Sigmoid colon (tissue), 7 donors: ENCODE results near the gene FBXW11. TPM values are rescaled to one million over a fixed set of nuclear protein-coding genes. Genes with fewer than 3 reads are reported as not detected.
A peak's percentile ranks its signal among the peaks of the same experiment; 100 is the strongest.

Source experiments
- DNase-seq: peaks from one replicate; pipeline ENCODE4 v3.0.0-alpha.2; 2019
- H3K27ac ChIP-seq, 4 donors: fragments of 200-600 bp; sonication (generic); one replicate each; pipeline ENCODE4 v1.5.1; 2016 to 2019; ENCODE audit warnings: mild to moderate bottlenecking in 1 of 4
- H3K27me3 ChIP-seq, 3 donors: fragments of 200-600 bp; sonication (generic); one replicate each; pipeline ENCODE4 v1.5.1; 2019; ENCODE audit warnings: mild to moderate bottlenecking in 1 of 3
- H3K36me3 ChIP-seq, 4 donors: fragments of 200-600 bp; sonication (generic); one replicate each; pipeline ENCODE4 v1.5.1; 2016 to 2019
- H3K4me1 ChIP-seq, 4 donors: fragments of 200-600 bp; sonication (generic); one replicate each; pipeline ENCODE4 v1.5.1; 2017 to 2019
- H3K4me3 ChIP-seq, 4 donors: fragments of 200-600 bp; sonication (generic); one replicate each; pipeline ENCODE4 v1.5.1; 2017 to 2019; ENCODE audit warnings: mild to moderate bottlenecking in 2 of 4, moderate library complexity in 1 of 4
- H3K9me3 ChIP-seq, 4 donors: fragments of 200-600 bp in 3 of 4; sonication (generic) in 3 of 4; one replicate each; pipeline versions ENCODE4 v1.5.1 to v1.6.1; 2013 to 2019
- CTCF ChIP-seq, 4 experiments: fragments of 450-650 bp in 3 of 4; fragments of 200-600 bp in 1 of 4; IDR thresholded peaks; one replicate each; pipeline ENCODE4 v1.5.1; 2016 to 2019; ENCODE audit warnings: antibody characterized with exemption in 4 of 4, mild to moderate bottlenecking in 3 of 4, moderate library complexity in 2 of 4
- EP300 ChIP-seq, 4 donors: sonication (generic); formaldehyde crosslinking; IDR thresholded peaks; one replicate each; pipeline ENCODE4 v1.6.1; 2017; ENCODE audit warnings: antibody characterized with exemption in 4 of 4
- POLR2A ChIP-seq, 2 donors: fragments of 450-650 bp; IDR thresholded peaks; one replicate each; pipeline ENCODE4 v1.6.1; 2016; ENCODE audit warnings: antibody characterized with exemption in 2 of 2, mild to moderate bottlenecking in 2 of 2, moderate library complexity in 2 of 2
- POLR2AphosphoS5 ChIP-seq, 4 donors: sonication (generic); formaldehyde crosslinking; IDR thresholded peaks; one replicate each; pipeline ENCODE4 v1.6.1; 2017; ENCODE audit warnings: antibody characterized with exemption in 4 of 4
- WGBS, 2 donors: extraction: QIAGEN DNeasy Blood & Tissue Kit; methylation state at CpG; one replicate each; pipeline ENCODE4 v1.1.7; 2013; 5-methylcytosine and 5-hydroxymethylcytosine counted together
- intact Hi-C: fragments of 100-400 bp; cut with DNase I; formaldehyde crosslinking; loops from one replicate; pipeline ENCODE4 v1.15.1; 2023
- polyA plus RNA-seq, 3 donors: library from polyadenylated mRNA; stranded (reverse); fragments of 200-250 nt; gene quantifications; one replicate each; pipeline ENCODE4 v1.2.3, GENCODE V29; 2013
- total RNA-seq, 4 donors: library from RNA; depleted of rRNA; stranded (reverse); fragments of >200 nt; gene quantifications; one replicate each; pipeline ENCODE4 v1.1.0, GENCODE V29; 2016
- donor health status: healthy with polysubstance abuse.
- donor health status: Bipolar disorder and iron deficiency.
- donor health status: healthy.

The FBXW11 gene
- total and polyA plus RNA-seq, 7 donors, result 14.4 to 67.1 (median 42.9) TPM

- no peak overlapping the region for H3K4me3 ChIP-seq
- no peak for DNase-seq
- no peaks in the 10 kb centered on the region for H3K36me3 ChIP-seq
- H3K4me1 ChIP-seq, result peaks cover 0 to 78% (median 60%) of the 10 kb centered on the region in 4 donors
- H3K9me3 ChIP-seq, result no peaks in the 10 kb centered on the region
- no peaks in the 10 kb centered on the region for H3K27me3 ChIP-seq
- WGBS, 2 donors, result 75 to 86% methylated on average over 4 of the region's 4 CpGs
- H3K27ac ChIP-seq, result peak overlapping the region in 1 of 4 donors; percentile 6
- intact Hi-C loops, result no loop called here
- TF ChIP-seq CTCF (IDR thresholded peaks at IDR 0.05) (no peak), POLR2A (IDR thresholded peaks at IDR 0.05) (no peak), EP300 (IDR thresholded peaks at IDR 0.05) (no peak)
These were observed 50.7 kb downstream of the FBXW11 start for GRCh38 chr5:171955761-171956160.

- no peaks in the 10 kb centered on the region for H3K27me3 ChIP-seq
- H3K36me3 ChIP-seq, result no peaks in the 10 kb centered on the region
- H3K9me3 ChIP-seq, result no peaks in the 10 kb centered on the region
- H3K27ac ChIP-seq, result peak overlapping the region in 3 of 4 donors; percentile 6 to 33 (median 26)
- TF ChIP-seq POLR2A (IDR thresholded peaks at IDR 0.05) (no peak), POLR2AphosphoS5 (IDR thresholded peaks at IDR 0.05) (no peak), CTCF (IDR thresholded peaks at IDR 0.05) (no peak), EP300 (IDR thresholded peaks at IDR 0.05) (no peak)
- peaks cover 0 to 73% (median 60%) of the 10 kb centered on the region in 4 donors for H3K4me1 ChIP-seq
- WGBS, 2 donors, result 12 to 43% methylated on average over 1 of the region's 1 CpG
- DNase-seq, result no peak
- intact Hi-C loops, result no loop called here
- H3K4me3 ChIP-seq, result no peak overlapping the region
These were observed 51.7 kb downstream of the FBXW11 start for GRCh38 chr5:171954721-171955120.

- intact Hi-C loops, result no loop called here
- no peak overlapping the region for H3K4me3 ChIP-seq
- H3K36me3 ChIP-seq, result no peaks in the 10 kb centered on the region
- H3K27ac ChIP-seq, result peak overlapping the region in 3 of 4 donors; percentile 26 to 58 (median 33)
- H3K4me1 ChIP-seq, result peaks cover 0 to 70% (median 60%) of the 10 kb centered on the region in 4 donors
- no peaks in the 10 kb centered on the region for H3K27me3 ChIP-seq
- WGBS, 2 donors, result 83 to 91% methylated on average over 2 of the region's 2 CpGs
- no peak for TF ChIP-seq CTCF (IDR thresholded peaks at IDR 0.05)
- no peak for TF ChIP-seq POLR2AphosphoS5 (IDR thresholded peaks at IDR 0.05)
- no peak for TF ChIP-seq POLR2A (IDR thresholded peaks at IDR 0.05)
- no peak for TF ChIP-seq EP300 (IDR thresholded peaks at IDR 0.05)
- no peak for DNase-seq
- no peaks in the 10 kb centered on the region for H3K9me3 ChIP-seq
These were observed 52.4 kb downstream of the FBXW11 start for GRCh38 chr5:171953860-171954701.

GRCh38 chr5:171952021-171952420 lies 54.4 kb downstream of the FBXW11 start:
- no peak overlapping the region for H3K27ac ChIP-seq
- no peaks in the 10 kb centered on the region for H3K27me3 ChIP-seq
- H3K36me3 ChIP-seq, result no peaks in the 10 kb centered on the region
- H3K4me1 ChIP-seq, result peaks cover 0 to 51% (median 45%) of the 10 kb centered on the region in 4 donors
- H3K9me3 ChIP-seq, result no peaks in the 10 kb centered on the region
- TF ChIP-seq POLR2A (IDR thresholded peaks at IDR 0.05), result no peak
- no peak for TF ChIP-seq CTCF (IDR thresholded peaks at IDR 0.05)
- TF ChIP-seq EP300 (IDR thresholded peaks at IDR 0.05), result no peak
- no peak for TF ChIP-seq POLR2AphosphoS5 (IDR thresholded peaks at IDR 0.05)
- no peak for DNase-seq
- WGBS, 2 donors, result 71 to 86% methylated on average over 5 of the region's 5 CpGs
- no peak overlapping the region for H3K4me3 ChIP-seq
- intact Hi-C loops, result no loop called here
